Liver (tissue), 9 donors: ENCODE measurements around the gene GTF2F2. TPM values are rescaled to one million over a fixed set of nuclear protein-coding genes. Genes with fewer than 3 reads are reported as not detected.

Source experiments
- DNase-seq: peaks from one replicate; pipeline ENCODE4 v3.0.0-alpha.2; 2017; ENCODE audit warnings: low spot score
- H3K27ac ChIP-seq, 2 donors: one replicate each; pipeline ENCODE4 v1.7.0; 2013; ENCODE audit warnings: inconsistent platforms in 2 of 2, low read length in 2 of 2, control low read depth in 1 of 2, low read depth in 1 of 2, mild to moderate bottlenecking in 1 of 2
- H3K27me3 ChIP-seq, 4 donors: one replicate each; pipeline versions ENCODE4 v1.6.1 to v1.7.0; 2013; ENCODE audit warnings: low read length in 3 of 4, inconsistent platforms in 1 of 4, mild to moderate bottlenecking in 1 of 4, moderate library complexity in 1 of 4; ENCODE audit not compliant: control insufficient read depth in 4 of 4, insufficient read depth in 4 of 4
- H3K36me3 ChIP-seq, 4 donors: one replicate each; pipeline versions ENCODE4 v1.6.1 to v1.7.0; 2013; ENCODE audit warnings: low read length in 3 of 4, mild to moderate bottlenecking in 3 of 4, low read depth in 1 of 4, moderate library complexity in 1 of 4; ENCODE audit not compliant: control insufficient read depth in 4 of 4, insufficient read depth in 3 of 4
- H3K4me1 ChIP-seq, 4 donors: one replicate each; pipeline versions ENCODE4 v1.6.1 to v1.7.0; 2013; ENCODE audit warnings: low read length in 3 of 4, mild to moderate bottlenecking in 3 of 4, moderate library complexity in 1 of 4; ENCODE audit not compliant: control insufficient read depth in 4 of 4, insufficient read depth in 4 of 4
- H3K4me3 ChIP-seq, 3 donors: one replicate each; pipeline versions ENCODE4 v1.6.1 to v1.7.0; 2013; ENCODE audit warnings: low read length in 3 of 3, control low read depth in 1 of 3, low read depth in 1 of 3, mild to moderate bottlenecking in 1 of 3
- H3K9ac ChIP-seq, 2 donors: one replicate each; pipeline ENCODE4 v1.7.0; 2013; ENCODE audit warnings: low read length in 2 of 2, mild to moderate bottlenecking in 2 of 2, moderate library complexity in 2 of 2, control low read depth in 1 of 2, low read depth in 1 of 2
- H3K9me3 ChIP-seq, 4 donors: one replicate each; pipeline versions ENCODE4 v1.6.1 to v1.7.0; 2013; ENCODE audit warnings: low read length in 3 of 4; ENCODE audit not compliant: control insufficient read depth in 4 of 4
- ATF3 ChIP-seq: IDR thresholded peaks from 2 replicates; pipeline ENCODE4 v1.6.1; 2016; ENCODE audit warnings: antibody characterized with exemption
- CTCF ChIP-seq: fragments of 150-350 bp; IDR thresholded peaks from 2 replicates; pipeline ENCODE4 v1.5.1; 2017; ENCODE audit warnings: improper control_type of control experiment, low read depth, low read length; ENCODE audit not compliant: missing input control
- EGR1 ChIP-seq, 2 donors: IDR thresholded peaks; 2 replicates each; pipeline ENCODE4 v1.6.1; 2016 to 2018; ENCODE audit warnings: antibody characterized with exemption in 2 of 2, low read depth in 2 of 2
- FOXA1 ChIP-seq: IDR thresholded peaks from 2 replicates; pipeline ENCODE4 v1.6.1; 2016; ENCODE audit warnings: antibody characterized with exemption
- FOXA2 ChIP-seq: IDR thresholded peaks from 2 replicates; pipeline ENCODE4 v1.6.1; 2016; ENCODE audit warnings: antibody characterized with exemption
- HNF4A ChIP-seq, 2 donors: conservative IDR thresholded peaks; 2 replicates each; pipeline ENCODE4 v1.6.1; 2016; ENCODE audit warnings: antibody characterized with exemption in 2 of 2, mild to moderate bottlenecking in 2 of 2
- HNF4G ChIP-seq: IDR thresholded peaks from 2 replicates; pipeline ENCODE4 v1.6.1; 2016; ENCODE audit warnings: antibody characterized with exemption
- MAX ChIP-seq: IDR thresholded peaks from 2 replicates; pipeline ENCODE4 v1.6.1; 2016; ENCODE audit warnings: antibody characterized with exemption
- NR2F2 ChIP-seq: IDR thresholded peaks from 2 replicates; pipeline ENCODE4 v1.6.1; 2016; ENCODE audit warnings: antibody characterized with exemption
- RAD21 ChIP-seq, 2 donors: IDR thresholded peaks; 2 replicates each; pipeline ENCODE4 v1.6.1; 2016; ENCODE audit warnings: antibody characterized with exemption in 2 of 2, mild to moderate bottlenecking in 2 of 2
- REST ChIP-seq: IDR thresholded peaks from 2 replicates; pipeline ENCODE4 v1.6.1; 2016; ENCODE audit warnings: antibody characterized with exemption, mild to moderate bottlenecking
- RXRA ChIP-seq, 2 donors: IDR thresholded peaks; 2 replicates each; pipeline ENCODE4 v1.6.1; 2017 to 2018; ENCODE audit warnings: antibody characterized with exemption in 2 of 2, mild to moderate bottlenecking in 1 of 2
- SP1 ChIP-seq: IDR thresholded peaks from 2 replicates; pipeline ENCODE4 v1.6.1; 2018; ENCODE audit warnings: antibody characterized with exemption, mild to moderate bottlenecking
- TAF1 ChIP-seq: conservative IDR thresholded peaks from 2 replicates; pipeline ENCODE4 v1.6.1; 2016; ENCODE audit warnings: antibody characterized with exemption, mild to moderate bottlenecking
- YY1 ChIP-seq: IDR thresholded peaks from 2 replicates; pipeline ENCODE4 v1.6.1; 2016; ENCODE audit warnings: antibody characterized with exemption, mild to moderate bottlenecking
- ZBTB33 ChIP-seq: IDR thresholded peaks from 2 replicates; pipeline ENCODE4 v1.6.1; 2016; ENCODE audit warnings: antibody characterized with exemption
- WGBS: extraction: QIAGEN DNeasy Blood & Tissue Kit; methylation state at CpG from one replicate; pipeline ENCODE4 v1.1.7; 2013; 5-methylcytosine and 5-hydroxymethylcytosine counted together
- polyA plus RNA-seq, 2 donors: library from polyadenylated mRNA; stranded (reverse) in 1 of 2; unstranded in 1 of 2; fragments of 200-250 nt in 1 of 2; fragments of >200 nt in 1 of 2; fragmentation: Nextera tagmentation in 1 of 2; extraction: Ambion mirVana in 1 of 2; gene quantifications; one replicate each; pipeline versions ENCODE4 v1.2.1 to v1.2.3, GENCODE V29; 2013 to 2015
- total RNA-seq, 2 donors: library from RNA; depleted of rRNA; stranded (reverse); fragments of >200 nt; gene quantifications; one replicate each; pipeline ENCODE4 v1.2.3, GENCODE V29; 2014
- donor health status: healthy.
- donor health status: healthy.
- donor health status: healthy.
- donor health status: healthy.
- donor health status: healthy.

Gene GTF2F2
- total and polyA plus RNA-seq, 4 donors = 6.0 to 8.5 (median 7.3) TPM

- H3K4me3 ChIP-seq = no peak overlapping the region
- 100% methylated on average over 1 of the region's 1 CpG for WGBS
- H3K9me3 ChIP-seq = no peaks in the 10 kb centered on the region
- no peak overlapping the region for H3K27ac ChIP-seq
- H3K27me3 ChIP-seq = no peaks in the 10 kb centered on the region
- no peak for DNase-seq
- H3K36me3 ChIP-seq = peaks cover 0 to 1% (median 0%) of the 10 kb centered on the region in 4 donors
- H3K9ac ChIP-seq = no peak overlapping the region
- peaks cover 1 to 15% (median 5%) of the 10 kb centered on the region in 4 donors for H3K4me1 ChIP-seq
- TF ChIP-seq ATF3 (no peak), MAX (no peak), CTCF (no peak), NR2F2 (no peak), ZBTB33 (no peak), HNF4A (conservative IDR thresholded peaks at IDR 0.05) (no peak), TAF1 (no peak), EGR1 (IDR thresholded peaks at IDR 0.05; ENCODE audit: low read depth in 2 of 2) (no peak), SP1 (no peak), FOXA1 (no peak), YY1 (no peak), REST (no peak), RAD21 (IDR thresholded peaks at IDR 0.05) (no peak), FOXA2 (no peak), RXRA (IDR thresholded peaks at IDR 0.05) (no peak)
These were observed 102.6 kb downstream of the GTF2F2 start for GRCh38 chr13:45222919-45223318.

- Histone ChIP-seq H3K4me3 (no peak overlapping the region), H3K9me3 (no peaks in the 10 kb centered on the region), H3K9ac (no peak overlapping the region), H3K27ac (no peak overlapping the region), H3K36me3 (peaks cover 0 to 1% (median 0%) of the 10 kb centered on the region in 4 donors), H3K4me1 (peaks cover 0 to 7% (median 0%) of the 10 kb centered on the region in 4 donors), H3K27me3 (no peaks in the 10 kb centered on the region)
- no peak for DNase-seq
- no peak for TF ChIP-seq REST
- TF ChIP-seq ZBTB33 = no peak
- TF ChIP-seq HNF4A (conservative IDR thresholded peaks at IDR 0.05) = no peak
- TF ChIP-seq TAF1 = no peak
- TF ChIP-seq FOXA1 = no peak
- no peak for TF ChIP-seq YY1
- TF ChIP-seq CTCF = no peak
- TF ChIP-seq HNF4G = no peak
- TF ChIP-seq RXRA (IDR thresholded peaks at IDR 0.05) = no peak
These were observed 103.9 kb downstream of the GTF2F2 start for GRCh38 chr13:45224176-45224575.
